Bladder microvascular endothelial cell (primary cell): Measurements from ENCODE around the gene TREM2. TPM values are rescaled to one million over a fixed set of nuclear protein-coding genes. Genes with fewer than 3 reads are reported as not detected.

Source experiments
- total RNA-seq: library from RNA; depleted of rRNA; stranded (reverse); fragments of >200 nt; gene quantifications from 2 replicates; pipeline ENCODE4 v1.2.3, GENCODE V29; 2014

The TREM2 gene
- not detected in 2 replicates for total RNA-seq

GRCh38 chr6:41162687-41163418 lies at the start of gene TREM2:
TSS of gene TREM2 (minus strand) at chr6:41163116. CDS start at chr6:41163082, 34 bp downstream.

GRCh38 chr6:41200901-41201763 lies 38.2 kb upstream of the TREM2 start, which contains the start of gene TREML2:
TSS of gene TREML2 (minus strand) at chr6:41201149. CDS start at chr6:41201008, 141 bp downstream.

GRCh38 chr6:41153992-41154625 lies 8.8 kb downstream of the TREM2 start, which contains the start of gene TREML1:
TSS of gene TREML1 (minus strand) at chr6:41154347. CDS start at chr6:41154288, 59 bp downstream.

Other genes starting within 250 kb of the TREM2 start
- under 0.01 and 0.06 TPM in 2 replicates for gene UNC5CL, start 123.9 kb downstream of the TREM2 start, total RNA-seq
- not detected in 2 replicates for gene TSPO2, start 120.6 kb downstream of the TREM2 start, total RNA-seq
- gene APOBEC2, start 109.9 kb downstream of the TREM2 start, total RNA-seq, result not detected in 2 replicates
- gene OARD1, start 90.8 kb downstream of the TREM2 start, total RNA-seq, result 7.0 and 12.4 TPM in 2 replicates
- 9.6 and 29.5 TPM in 2 replicates for gene NFYA, start 90.1 kb downstream of the TREM2 start, total RNA-seq
- gene TREML1, start 8.8 kb downstream of the TREM2 start, total RNA-seq, result not detected in 2 replicates
- not detected in 2 replicates for gene TREML2, start 38.0 kb upstream of the TREM2 start, total RNA-seq
- gene TREML4, start 65.2 kb upstream of the TREM2 start, total RNA-seq, result not detected in 2 replicates
- gene TREM1, start 123.6 kb upstream of the TREM2 start, total RNA-seq, result not detected in 2 replicates
- gene NCR2, start 172.5 kb upstream of the TREM2 start, total RNA-seq, result not detected in 2 replicates